HepG2 (cell line): ENCODE data around the gene AIMP2. TPM values are rescaled to one million over a fixed set of nuclear protein-coding genes. Genes with fewer than 3 reads are reported as not detected.

Experiments
- BRF2 ChIP-seq: sonication (generic); formaldehyde crosslinking; IDR thresholded peaks from 2 replicates; pipeline ENCODE4 v1.8.1; 2022; ENCODE audit warnings: mild to moderate bottlenecking, missing genetic modification reagents
- CHD2 ChIP-seq: IDR thresholded peaks from 2 replicates; pipeline ENCODE4 v1.6.1; 2011; ENCODE audit warnings: low read depth, low read length, improper control_type of control experiment
- DNMT3B ChIP-seq: conservative IDR thresholded peaks from 2 replicates; pipeline ENCODE4 v1.6.1; 2016; ENCODE audit warnings: missing biosample characterization, control low read depth
- ETV5 ChIP-seq: IDR thresholded peaks from 2 replicates; pipeline ENCODE4 v1.6.1; 2018; ENCODE audit warnings: missing biosample characterization, missing genetic modification reagents, inconsistent platforms, borderline replicate concordance
- FOXA3 ChIP-seq: IDR thresholded peaks from 2 replicates; pipeline ENCODE4 v1.6.1; 2016; ENCODE audit warnings: missing genetic modification reagents, missing compliant biosample characterization
- HMGA1 ChIP-seq: sonication (generic); formaldehyde crosslinking; conservative IDR thresholded peaks from 2 replicates; pipeline ENCODE4 v1.4.0; 2020; ENCODE audit warnings: missing genetic modification reagents
- NKX3-1 ChIP-seq: sonication (generic); formaldehyde crosslinking; IDR thresholded peaks from 2 replicates; pipeline ENCODE4 v1.5.0; 2020; ENCODE audit warnings: missing genetic modification reagents
- PATZ1 ChIP-seq: sonication (generic); formaldehyde crosslinking; IDR thresholded peaks from 2 replicates; pipeline ENCODE4 v1.4.0; 2020; ENCODE audit warnings: missing genetic modification reagents
- PLRG1 ChIP-seq: fragments of 450-650 bp; conservative IDR thresholded peaks from 2 replicates; pipeline ENCODE4 v1.6.1; 2016
- POLR2AphosphoS2 ChIP-seq: IDR thresholded peaks from 2 replicates; pipeline ENCODE4 v1.6.1; 2011; ENCODE audit warnings: low read depth, low read length, improper control_type of control experiment
- RARA ChIP-seq: IDR thresholded peaks from 2 replicates; pipeline ENCODE4 v1.6.1; 2016; ENCODE audit warnings: missing genetic modification reagents, missing compliant biosample characterization
- SALL2 ChIP-seq: sonication (generic); formaldehyde crosslinking; IDR thresholded peaks from 2 replicates; pipeline ENCODE4 v1.8.1; 2023; ENCODE audit warnings: mild to moderate bottlenecking, missing genetic modification reagents, inconsistent platforms
- SNAI1 ChIP-seq: sonication (generic); formaldehyde crosslinking; IDR thresholded peaks from 2 replicates; pipeline ENCODE4 v1.5.0; 2020; ENCODE audit warnings: mild to moderate bottlenecking, missing genetic modification reagents, borderline replicate concordance
- ZBTB49 ChIP-seq: sonication (generic); formaldehyde crosslinking; IDR thresholded peaks from 2 replicates; pipeline ENCODE4 v1.4.0; 2020; ENCODE audit warnings: missing genetic modification reagents, borderline replicate concordance
- ZKSCAN5 ChIP-seq: sonication (generic); formaldehyde crosslinking; IDR thresholded peaks from 2 replicates; pipeline ENCODE4 v1.5.1; 2020; ENCODE audit warnings: mild to moderate bottlenecking, missing genetic modification reagents
- ZMAT5 ChIP-seq: sonication (generic); formaldehyde crosslinking; IDR thresholded peaks from 2 replicates; pipeline ENCODE4 v1.5.0; 2020; ENCODE audit warnings: mild to moderate bottlenecking, low read depth, missing genetic modification reagents, borderline replicate concordance
- ZNF256 ChIP-seq: sonication (generic); formaldehyde crosslinking; conservative IDR thresholded peaks from 2 replicates; pipeline ENCODE4 v1.4.0; 2020; ENCODE audit warnings: missing genetic modification reagents
- ZNF281 ChIP-seq: sonication (generic); formaldehyde crosslinking; IDR thresholded peaks from 2 replicates; pipeline ENCODE4 v1.4.0; 2020; ENCODE audit warnings: missing genetic modification reagents, borderline replicate concordance
- ZNF652 ChIP-seq: IDR thresholded peaks from 2 replicates; pipeline ENCODE4 v1.6.1; 2016; ENCODE audit warnings: low read depth, borderline replicate concordance
- ZNF761 ChIP-seq: sonication (generic); formaldehyde crosslinking; conservative IDR thresholded peaks from 2 replicates; pipeline ENCODE4 v1.4.0; 2020; ENCODE audit warnings: mild to moderate bottlenecking, missing genetic modification reagents
- polyA plus RNA-seq, 8 experiments: library from polyadenylated mRNA; depleted of rRNA in 3 of 8; stranded (reverse) in 7 of 8; unstranded in 1 of 8; fragments of >200 nt; fragmentation: Illumina TruSeq in 4 of 8; extraction: Trizol in 4 of 8; gene quantifications; 2 replicates each; pipeline versions ENCODE4 v1.2.1 to v1.2.3, GENCODE V29; 2011 to 2016; ENCODE audit warnings: low read depth in 4 of 8, missing spikeins in 1 of 8, mixed read lengths in 1 of 8; ENCODE audit not compliant: insufficient read depth in 1 of 8
- total RNA-seq, 5 experiments: library from RNA; depleted of rRNA; stranded (reverse); fragments of >200 nt; fragmentation: Illumina TruSeq; extraction: Trizol; gene quantifications; 2 replicates each; pipeline ENCODE4 v1.2.3, GENCODE V29; 2016; ENCODE audit warnings: low read depth in 1 of 5

Gene AIMP2
- total and polyA plus RNA-seq, 2 of the 13 experiments (the other 11 are each of a cell fraction or from before 2014, with no cell fraction given): 38.2 to 84.9 TPM

- peak; percentile 78 for TF ChIP-seq PATZ1 (CRISPR knock-in tag)
- peak; percentile 73; the same call in 1 of the 2 replicates for TF ChIP-seq ZKSCAN5 (CRISPR knock-in tag)
- peak; percentile 9; the same call in 1 of the 2 replicates for TF ChIP-seq ZNF652 (CRISPR knock-in tag)
- peak; percentile 84 for TF ChIP-seq ZNF281 (CRISPR knock-in tag)
- TF ChIP-seq FOXA3 (CRISPR knock-in tag): peak; percentile 74
- TF ChIP-seq ZNF761 (CRISPR knock-in tag): peak; percentile 99
- peak; percentile 89 for TF ChIP-seq ZBTB49 (CRISPR knock-in tag)
- no peak for TF ChIP-seq HMGA1 (CRISPR knock-in tag)
- TF ChIP-seq ZMAT5 (CRISPR knock-in tag): peak; percentile 78; the same call in 1 of the 2 replicates
- peak; percentile 99 for TF ChIP-seq SNAI1
- peak; percentile 43; the same call in 1 of the 2 replicates for TF ChIP-seq POLR2AphosphoS2
- peak; percentile 99 for TF ChIP-seq SALL2
- TF ChIP-seq CHD2: no peak
- peak; percentile 87; the same call in 1 of the 2 replicates for TF ChIP-seq DNMT3B (CRISPR knock-in tag)
- TF ChIP-seq BRF2 (CRISPR knock-in tag): peak; percentile 99
- peak; percentile 99 for TF ChIP-seq NKX3-1
- peak; percentile 85 for TF ChIP-seq ETV5 (CRISPR knock-in tag)
- peak; percentile 76 for TF ChIP-seq RARA
- peak; percentile 95 for TF ChIP-seq ZNF256 (CRISPR knock-in tag)
- no peak for TF ChIP-seq PLRG1
These were observed at the start of gene AIMP2, which contains the start of gene PMS2 (continued) for GRCh38 chr7:6008668-6009611.
